Heart right ventricle (tissue), 16 donors: ENCODE data around the gene CROCC2. TPM values are rescaled to one million over a fixed set of nuclear protein-coding genes. Genes with fewer than 3 reads are reported as not detected.

ENCODE experiments used
- ATAC-seq, 8 donors: fragments of 200-7000 bp; cut with Tn5 transposase; one replicate each; pipeline ENCODE4 v1.9.1; 2020; ENCODE audit warnings: mild to moderate bottlenecking in 8 of 8, moderate library complexity in 8 of 8, moderate number of reproducible peaks in 1 of 8
- DNase-seq, 2 donors: peaks; one replicate each; pipeline ENCODE4 v3.0.0-alpha.2; 2020
- H3K27ac ChIP-seq, 10 donors: fragments of 200-600 bp; sonication (generic) in 2 of 10; one replicate each; pipeline versions ENCODE4 v1.5.0 to v1.8.0; 2020 to 2022; ENCODE audit warnings: mild to moderate bottlenecking in 3 of 10
- H3K27me3 ChIP-seq, 7 donors: fragments of 200-600 bp; one replicate each; pipeline ENCODE4 v1.8.0; 2021 to 2022; ENCODE audit warnings: mild to moderate bottlenecking in 2 of 7
- H3K36me3 ChIP-seq, 9 donors: fragments of 200-600 bp; sonication (generic) in 1 of 9; one replicate each; pipeline versions ENCODE4 v1.5.0 to v1.8.0; 2020 to 2022; ENCODE audit warnings: mild to moderate bottlenecking in 2 of 9
- H3K4me1 ChIP-seq, 9 donors: fragments of 200-600 bp; sonication (generic) in 1 of 9; one replicate each; pipeline versions ENCODE4 v1.5.0 to v1.8.0; 2020 to 2022; ENCODE audit warnings: mild to moderate bottlenecking in 4 of 9
- H3K4me3 ChIP-seq, 10 donors: fragments of 200-600 bp; sonication (generic) in 2 of 10; one replicate each; pipeline versions ENCODE4 v1.5.0 to v1.8.0; 2020 to 2022; ENCODE audit warnings: mild to moderate bottlenecking in 7 of 10, moderate library complexity in 2 of 10
- H3K9me3 ChIP-seq, 11 donors: fragments of 200-600 bp in 10 of 11; sonication (generic) in 2 of 11; one replicate each; pipeline versions ENCODE4 v1.5.0 to v1.8.0; 2013 to 2022; ENCODE audit warnings: mild to moderate bottlenecking in 2 of 11, control low read depth in 1 of 11, moderate library complexity in 1 of 11
- WGBS, 2 donors: extraction: QIAGEN DNeasy Blood & Tissue Kit; methylation state at CpG; one replicate each; pipeline ENCODE4 v1.1.7; 2013; ENCODE audit warnings: inconsistent platforms in 1 of 2; 5-methylcytosine and 5-hydroxymethylcytosine counted together
- intact Hi-C, 10 donors: fragments of 100-400 bp; cut with DNase I; formaldehyde crosslinking; loops; one replicate each; pipeline versions ENCODE4 v1.11.1 to v1.14.2; 2022
- polyA plus RNA-seq, 2 donors: library from polyadenylated mRNA; stranded (reverse); fragments of 200-250 nt; gene quantifications; one replicate each; pipeline ENCODE4 v1.2.3, GENCODE V29; 2013
- total RNA-seq, 10 donors: library from RNA; stranded (reverse); fragmentation: NEBNext Ultra II Directional in 3 of 10; extraction: Animal tissue kit (Norgen Biotek cat#: 25700) in 3 of 10; gene quantifications; one replicate each; pipeline versions ENCODE4 v1.2.1 to v1.2.4, GENCODE V29; 2021 to 2023
- TF ChIP-seq, protein P1 (sequence below), 9 donors: fragments of 200-600 bp; sonication (generic) in 2 of 9; IDR thresholded peaks; one replicate each; pipeline versions ENCODE4 v1.5.0 to v1.8.0; 2021 to 2022; ENCODE audit warnings: antibody characterized with exemption in 9 of 9, mild to moderate bottlenecking in 5 of 9, moderate library complexity in 1 of 9
- donor health status: Arrhythmogenic right ventricular cardiomyopathy.
- donor health status: ischemic (EF 13 %, LVEDD 7.1; RV severe dilation, severe dysfunction).
- donor health status: healthy with polysubstance abuse.
- donor health status: DM: no; HTN: yes; CAD: no.
- donor health status: DM: no; HTN: no; CAD: no.
- donor health status: ischemic (EF 25% LVEDD 6.9; RV normal size, moderate dysfunction).
- donor health status: ischemic (EF 25% LVEDD 5.7; RV mildly dilated, moderate dysfunction).
- donor health status: healthy.
- donor health status: DM: yes; HTN: yes; CAD: no.
- donor health status: Ischemic cardiomyopathy.
- donor health status: ischemic (EF 35%, LVEDD 5.7; RV mildly dilated, moderate dysfunction).
- donor health status: nonischemic (EF 11% LVEDD 7.7; RV severe dilation, severe dysfunction).
- donor health status: DM: yes; HTN: yes; CAD: no.
- donor health status: PGD.
- donor health status: ischemic (EF 29% LVEDD 5.4; RV normal size, mild dysfunction).
- donor health status: nonischemic (EF 23%, LVEDD 6.1; RV moderate dilation, normal function).

CROCC2 gene
- total and polyA plus RNA-seq, 12 donors = 0.06 TPM; not detected in 11

- Histone ChIP-seq H3K4me3 (no peak overlapping the region), H3K9me3 (no peaks in the 10 kb centered on the region), H3K36me3 (no peaks in the 10 kb centered on the region), H3K27ac (peak overlapping the region in 1 of 10 donors; percentile 14), H3K4me1 (peaks cover 5 to 48% (median 37%) of the 10 kb centered on the region in 9 donors), H3K27me3 (no peaks in the 10 kb centered on the region)
- TF ChIP-seq, protein P1, sequence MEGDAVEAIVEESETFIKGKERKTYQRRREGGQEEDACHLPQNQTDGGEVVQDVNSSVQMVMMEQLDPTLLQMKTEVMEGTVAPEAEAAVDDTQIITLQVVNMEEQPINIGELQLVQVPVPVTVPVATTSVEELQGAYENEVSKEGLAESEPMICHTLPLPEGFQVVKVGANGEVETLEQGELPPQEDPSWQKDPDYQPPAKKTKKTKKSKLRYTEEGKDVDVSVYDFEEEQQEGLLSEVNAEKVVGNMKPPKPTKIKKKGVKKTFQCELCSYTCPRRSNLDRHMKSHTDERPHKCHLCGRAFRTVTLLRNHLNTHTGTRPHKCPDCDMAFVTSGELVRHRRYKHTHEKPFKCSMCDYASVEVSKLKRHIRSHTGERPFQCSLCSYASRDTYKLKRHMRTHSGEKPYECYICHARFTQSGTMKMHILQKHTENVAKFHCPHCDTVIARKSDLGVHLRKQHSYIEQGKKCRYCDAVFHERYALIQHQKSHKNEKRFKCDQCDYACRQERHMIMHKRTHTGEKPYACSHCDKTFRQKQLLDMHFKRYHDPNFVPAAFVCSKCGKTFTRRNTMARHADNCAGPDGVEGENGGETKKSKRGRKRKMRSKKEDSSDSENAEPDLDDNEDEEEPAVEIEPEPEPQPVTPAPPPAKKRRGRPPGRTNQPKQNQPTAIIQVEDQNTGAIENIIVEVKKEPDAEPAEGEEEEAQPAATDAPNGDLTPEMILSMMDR (IDR thresholded peaks at IDR 0.05) = no peak
- intact Hi-C loops = no loop called here
- ATAC-seq = no peak
- WGBS, 2 donors = 96 to 97% methylated on average over 15 of the region's 15 CpGs
- no peak for DNase-seq
Measured at GRCh38 chr2:240964704-240965295, 58.7 kb downstream of the CROCC2 start.

- H3K27ac ChIP-seq = peak overlapping the region in 6 of 10 donors; percentile 12 to 70 (median 26)
- no peaks in the 10 kb centered on the region for H3K36me3 ChIP-seq
- no peaks in the 10 kb centered on the region for H3K27me3 ChIP-seq
- intact Hi-C loops = no loop called here
- WGBS, 2 donors = 58 to 75% methylated on average over 22 of the region's 22 CpGs
- H3K4me1 ChIP-seq = peaks cover 5 to 42% (median 31%) of the 10 kb centered on the region in 9 donors
- H3K9me3 ChIP-seq = peaks cover 0 to 4% (median 0%) of the 10 kb centered on the region in 11 donors
- DNase-seq = peak in 1 of 2 donors; percentile 49
- TF ChIP-seq, protein P1 (IDR thresholded peaks at IDR 0.05) = no peak
- H3K4me3 ChIP-seq = no peak overlapping the region
- ATAC-seq = peak in 7 of 8 donors; percentile 2 to 75 (median 41)
Measured at GRCh38 chr2:240965296-240965904, 59.3 kb downstream of the CROCC2 start.

DNA sequence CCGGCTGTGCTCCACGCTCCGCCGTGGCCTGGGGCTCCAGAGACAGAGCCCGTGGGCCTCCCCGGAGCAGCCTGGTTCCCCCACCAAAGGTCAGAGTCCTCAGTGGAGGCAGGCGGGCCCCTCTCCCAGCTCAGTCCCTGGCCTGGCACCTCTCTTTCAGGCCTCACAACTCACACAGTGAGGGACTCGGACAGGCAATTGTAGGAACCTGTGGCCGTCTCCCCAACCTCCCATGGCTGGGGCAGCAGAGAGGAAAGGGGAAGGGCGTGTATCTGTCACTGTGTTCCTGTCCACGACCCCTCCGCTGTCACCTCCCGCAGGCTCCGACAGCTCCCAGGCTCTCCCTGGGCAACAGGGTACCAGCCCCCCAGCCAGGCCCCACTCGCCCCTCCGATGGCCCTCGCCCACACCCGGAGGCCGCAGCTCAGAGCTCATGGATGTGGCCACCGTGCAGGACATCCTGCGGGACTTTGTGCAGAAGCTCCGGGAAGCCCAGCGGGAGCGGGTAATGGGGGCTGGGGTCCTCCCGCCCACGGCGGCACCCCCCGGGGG lies 59.8 kb downstream of the CROCC2 start:
- Histone ChIP-seq H3K9me3 (peaks cover 0 to 4% (median 0%) of the 10 kb centered on the region in 11 donors), H3K4me3 (no peak overlapping the region), H3K4me1 (peaks cover 5 to 36% (median 26%) of the 10 kb centered on the region in 9 donors), H3K36me3 (no peaks in the 10 kb centered on the region), H3K27me3 (peaks cover 0 to 3% (median 0%) of the 10 kb centered on the region in 7 donors), H3K27ac (peak overlapping the region in 6 of 10 donors; percentile 12 to 70 (median 26))
- WGBS, 2 donors = 77 to 79% methylated on average over 28 of the region's 28 CpGs
- intact Hi-C loops = no loop called here
- ATAC-seq (peak in 1 of 8 donors; percentile 3), DNase-seq (no peak)
- TF ChIP-seq, protein P1 (IDR thresholded peaks at IDR 0.05) = no peak

- Histone ChIP-seq H3K36me3 (no peaks in the 10 kb centered on the region), H3K9me3 (peaks cover 0 to 4% (median 0%) of the 10 kb centered on the region in 11 donors), H3K27ac (no peak overlapping the region), H3K4me3 (no peak overlapping the region), H3K27me3 (peaks cover 0 to 3% (median 0%) of the 10 kb centered on the region in 7 donors), H3K4me1 (peaks cover 5 to 31% (median 21%) of the 10 kb centered on the region in 9 donors)
- TF ChIP-seq, protein P1 (IDR thresholded peaks at IDR 0.05) = no peak
- no peak for DNase-seq
- WGBS, 2 donors = 94 to 95% methylated on average over 10 of the region's 10 CpGs
- intact Hi-C loops = no loop called here
- no peak for ATAC-seq
Measured at GRCh38 chr2:240966457-240966905, 60.3 kb downstream of the CROCC2 start.
